ENCODE data around the gene OTOS. TPM values are rescaled to one million over a fixed set of nuclear protein-coding genes. Genes with fewer than 3 reads are reported as not detected.

Gene OTOS
- total RNA-seq, 1 experiment from 2014 or later, result not detected

GRCh38 chr2:240126731-240127130 is 13.7 kb downstream of the OTOS start:
- Histone ChIP-seq H3K27me3 (ENCODE audit: control insufficient read depth, insufficient read depth, low read length) (no peaks in the 10 kb centered on the region), H3K9me3 (ENCODE audit: control insufficient read depth, insufficient read depth, low read depth, low read length) (no peaks in the 10 kb centered on the region), H3K27ac (ENCODE audit: low read length) (no peak overlapping the region), H3K4me3 (ENCODE audit: low read depth in 2 of 2, low read length in 2 of 2) (no peak overlapping the region), H3K36me3 (ENCODE audit: control insufficient read depth, insufficient read depth, low read length) (no peaks in the 10 kb centered on the region; the same call in 1 of the 2 replicates), H3K4me1 (ENCODE audit: control insufficient read depth, insufficient read depth, low read length) (no peaks in the 10 kb centered on the region)
- BruUV-seq (replicated peaks), result no TSS peak
- TF ChIP-seq CTCF (IDR thresholded peaks at IDR 0.05) (no peak), POLR2AphosphoS5 (IDR thresholded peaks at IDR 0.05; ENCODE audit: low read depth, low read length) (no peak), REST (IDR thresholded peaks at IDR 0.05; ENCODE audit: insufficient read depth in 1 of 2, low read depth in 2 of 2, low read length in 1 of 2) (no peak), TCF7L2 (IDR thresholded peaks at IDR 0.05; ENCODE audit: low read depth, low read length) (no peak), SIN3A (IDR thresholded peaks at IDR 0.05; ENCODE audit: borderline replicate concordance, insufficient read depth, low read depth, low read length) (no peak)
- POLR2A ChIA-PET, result no interaction called here
- ATAC-seq (no peak), DNase-seq (ENCODE audit: low read depth, low spot score) (no peak)
- CTCF ChIA-PET, result interaction anchor here (0.8 to 1.0 kb wide), 2 partner anchors 17 to 66 kb away, joined by 3 to 4 read pairs; no protein-coding TSS in a partner anchor
- in situ Hi-C loops (cut with HindIII; ENCODE audit: low pct_unique_long_range_greater_than_20kb, low sequenced_read_pairs) (no loop called here), intact Hi-C loops (cut with micrococcal nuclease; ENCODE audit: unreplicated experiment) (no loop called here)

- ChIA-PET POLR2A (no interaction called here), CTCF (no interaction called here)
- Histone ChIP-seq H3K27ac (ENCODE audit: low read length) (no peak overlapping the region), H3K9me3 (ENCODE audit: control insufficient read depth, insufficient read depth, low read depth, low read length) (no peaks in the 10 kb centered on the region), H3K27me3 (ENCODE audit: control insufficient read depth, insufficient read depth, low read length) (peaks cover 4% of the 10 kb centered on the region), H3K4me1 (ENCODE audit: control insufficient read depth, insufficient read depth, low read length) (no peaks in the 10 kb centered on the region), H3K4me3 (ENCODE audit: low read depth in 2 of 2, low read length in 2 of 2) (no peak overlapping the region), H3K36me3 (ENCODE audit: control insufficient read depth, insufficient read depth, low read length) (no peaks in the 10 kb centered on the region; the same call in 1 of the 2 replicates)
- intact Hi-C loops (cut with micrococcal nuclease; ENCODE audit: unreplicated experiment) (no loop called here), in situ Hi-C loops (cut with HindIII; ENCODE audit: low pct_unique_long_range_greater_than_20kb, low sequenced_read_pairs) (no loop called here)
- no peak for DNase-seq (ENCODE audit: low read depth, low spot score)
- BruUV-seq (replicated peaks), result no TSS peak
- TF ChIP-seq TCF7L2 (IDR thresholded peaks at IDR 0.05; ENCODE audit: low read depth, low read length), result no peak
- TF ChIP-seq CTCF (IDR thresholded peaks at IDR 0.05), result no peak
- no peak for TF ChIP-seq REST (IDR thresholded peaks at IDR 0.05; ENCODE audit: insufficient read depth in 1 of 2, low read depth in 2 of 2, low read length in 1 of 2)
- no peak for TF ChIP-seq SIN3A (IDR thresholded peaks at IDR 0.05; ENCODE audit: borderline replicate concordance, insufficient read depth, low read depth, low read length)
- TF ChIP-seq POLR2AphosphoS5 (IDR thresholded peaks at IDR 0.05; ENCODE audit: low read depth, low read length), result no peak
- no peak for ATAC-seq
These were observed 14.7 kb downstream of the OTOS start for GRCh38 chr2:240125742-240126141.
